Common myeloid progenitor, CD34-positive (primary cell): Measurements from ENCODE around the gene ST3GAL2.

Experiments used
- CTCF ChIA-PET: fragments of 350-600 bp; sonication (Branson Sonifier 250); formaldehyde crosslinking; loops from one replicate; lab custom pipeline; 2021; ENCODE audit warnings: antibody characterized with exemption; lab: Charles Lee
- POLR2A ChIA-PET: fragments of 350-600 bp; sonication (Branson Sonifier 250); formaldehyde crosslinking; loops from one replicate; lab custom pipeline; 2021; ENCODE audit warnings: antibody characterized with exemption; lab: Charles Lee
- DNase-seq, 3 donors: peaks; one replicate each; pipeline versions ENCODE4 v3.0.0 to v3.0.0-alpha.2; 2013
- H3K27ac ChIP-seq, 2 experiments: 1 replicate in 1 of 2; 2 replicates in 1 of 2; pipeline ENCODE4 v1.7.0; 2013; ENCODE audit warnings: inconsistent platforms in 2 of 2, low read length in 2 of 2, mild to moderate bottlenecking in 2 of 2, low read depth in 1 of 2, moderate library complexity in 1 of 2; ENCODE audit not compliant: severe bottlenecking in 2 of 2, insufficient read depth in 1 of 2, poor library complexity in 1 of 2
- H3K27me3 ChIP-seq, 5 experiments: replicated peaks in 2 of 5; 1 replicate in 3 of 5; 2 replicates in 2 of 5; pipeline versions ENCODE4 v1.6.1 to v1.7.0; 2013; ENCODE audit warnings: low read length in 4 of 5, mild to moderate bottlenecking in 2 of 5, moderate library complexity in 2 of 5, inconsistent platforms in 1 of 5; ENCODE audit not compliant: insufficient read depth in 5 of 5, control insufficient read depth in 4 of 5
- H3K36me3 ChIP-seq, 4 experiments: 1 replicate in 2 of 4; 2 replicates in 2 of 4; pipeline versions ENCODE4 v1.6.1 to v1.7.0; 2013; ENCODE audit warnings: low read length in 3 of 4, control low read depth in 1 of 4, mild to moderate bottlenecking in 1 of 4; ENCODE audit not compliant: control insufficient read depth in 4 of 4, insufficient read depth in 4 of 4
- H3K4me1 ChIP-seq, 4 experiments: 1 replicate in 3 of 4; 2 replicates in 1 of 4; pipeline versions ENCODE4 v1.6.1 to v1.7.1; 2013; ENCODE audit warnings: low read length in 3 of 4, mild to moderate bottlenecking in 3 of 4, control low read depth in 1 of 4, inconsistent platforms in 1 of 4, moderate library complexity in 1 of 4; ENCODE audit not compliant: control insufficient read depth in 4 of 4, insufficient read depth in 4 of 4; ENCODE audit errors: control extremely low read depth in 1 of 4
- H3K4me3 ChIP-seq, 7 experiments: 1 replicate in 4 of 7; 2 replicates in 3 of 7; pipeline versions ENCODE4 v1.5.1 to v1.7.0; 2013; ENCODE audit warnings: mild to moderate bottlenecking in 7 of 7, low read length in 6 of 7, moderate library complexity in 6 of 7, inconsistent platforms in 2 of 7, low read depth in 2 of 7, control low read depth in 1 of 7; ENCODE audit not compliant: insufficient read depth in 4 of 7, control insufficient read depth in 1 of 7; ENCODE audit errors: extremely low read depth in 1 of 7
- H3K9me3 ChIP-seq, 5 experiments: 1 replicate in 4 of 5; 2 replicates in 1 of 5; pipeline versions ENCODE4 v1.6.1 to v1.7.1; 2013; ENCODE audit warnings: low read length in 4 of 5, mild to moderate bottlenecking in 2 of 5, inconsistent platforms in 1 of 5, low read depth in 1 of 5, moderate library complexity in 1 of 5; ENCODE audit not compliant: control insufficient read depth in 4 of 5, insufficient read depth in 2 of 5; ENCODE audit errors: control extremely low read depth in 1 of 5
- WGBS: methylation state at CpG from one replicate; pipeline ENCODE4 v1.1.5; 2013; ENCODE audit not compliant: insufficient coverage; 5-methylcytosine and 5-hydroxymethylcytosine counted together

ST3GAL2 gene

GRCh38 chr16:70460737-70461261 lies 21.9 kb upstream of the ST3GAL2 start:
- Histone ChIP-seq H3K4me3 (peak overlapping the region in 1 of 7 experiments; percentile 25), H3K27me3 (no peaks in the 10 kb centered on the region), H3K4me1 (peaks cover 0 to 14% (median 3%) of the 10 kb centered on the region in 4 experiments), H3K9me3 (no peaks in the 10 kb centered on the region), H3K27ac (no peak overlapping the region), H3K36me3 (peaks cover 0 to 10% (median 1%) of the 10 kb centered on the region in 4 experiments)
- peak in 1 of 3 donors; percentile 19 for DNase-seq
- POLR2A ChIA-PET: no interaction called here
- CTCF ChIA-PET: interaction anchor here (0.6 to 1.8 kb wide), 6 partner anchors 8 to 66 kb away, joined by 3 to 10 read pairs (median 4); no protein-coding TSS in a partner anchor
- 78% methylated on average over 8 of the region's 8 CpGs for WGBS

DNA sequence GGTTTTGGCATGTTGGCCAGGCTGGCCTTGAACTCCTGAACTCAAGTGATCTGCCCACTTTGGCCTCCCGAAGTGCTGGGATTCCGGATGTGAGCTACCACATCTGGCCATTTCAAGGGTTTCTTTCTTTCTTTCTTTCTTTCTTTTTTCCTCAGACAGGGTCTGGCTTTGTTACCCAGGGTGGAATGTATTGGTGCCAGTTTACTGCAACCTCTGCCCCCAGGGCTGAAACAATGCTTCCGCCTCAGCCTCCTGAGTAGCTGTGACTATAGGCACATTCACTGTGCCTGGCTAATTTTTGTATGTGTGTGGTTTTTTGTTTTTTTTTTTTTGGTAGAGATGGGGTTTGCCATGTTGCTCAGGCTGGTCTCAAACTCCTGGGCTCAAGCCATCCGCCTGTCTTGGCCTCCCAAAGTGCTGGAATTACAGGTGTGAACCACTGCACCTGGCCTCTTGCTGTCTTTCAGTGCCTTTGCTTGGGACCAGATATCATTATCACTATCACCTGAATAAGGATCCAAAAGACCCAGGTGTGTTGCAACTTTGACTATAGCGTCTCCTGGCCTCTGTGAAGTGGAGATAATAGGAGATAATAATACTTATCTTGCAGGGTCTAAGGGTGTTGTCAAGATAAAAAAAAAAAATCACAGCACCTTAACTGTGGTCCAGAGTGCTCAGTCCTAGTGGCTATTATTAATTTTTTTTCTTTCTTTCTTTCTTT lies 18.7 kb upstream of the ST3GAL2 start:
- CTCF ChIA-PET: no interaction called here
- Histone ChIP-seq H3K4me3 (no peak overlapping the region), H3K36me3 (no peaks in the 10 kb centered on the region), H3K9me3 (no peaks in the 10 kb centered on the region), H3K4me1 (peaks cover 5 to 21% (median 12%) of the 10 kb centered on the region in 4 experiments), H3K27ac (no peak overlapping the region), H3K27me3 (no peaks in the 10 kb centered on the region)
- WGBS: 100% methylated on average over 4 of the region's 5 CpGs
- POLR2A ChIA-PET: no interaction called here
- no peak for DNase-seq

DNA sequence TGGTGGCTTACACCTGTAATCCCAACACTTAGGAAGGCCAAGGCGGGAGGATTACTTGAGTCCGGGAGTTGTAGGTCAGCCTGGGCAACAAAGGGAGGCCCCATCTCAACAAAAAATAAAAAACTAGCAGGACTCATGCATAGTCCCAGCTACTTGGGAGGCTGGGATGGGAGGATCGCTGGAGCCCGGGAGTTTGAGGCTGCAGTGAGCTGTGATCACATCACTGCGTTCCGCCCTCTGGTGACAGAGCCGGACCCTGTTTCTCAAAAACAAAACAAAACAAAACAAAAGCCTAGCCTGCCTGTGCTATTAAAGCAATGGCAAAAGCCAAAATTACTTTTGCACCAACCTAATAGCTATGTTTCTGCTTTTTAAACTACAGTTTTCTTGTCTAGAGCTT lies 17.0 kb upstream of the ST3GAL2 start:
- ChIA-PET CTCF (interaction anchor here (0.7 to 1.6 kb wide), 11 partner anchors 14 to 66 kb away, joined by 3 to 5 read pairs (median 3); partner anchors contain the start of gene ST3GAL2), POLR2A (no interaction called here)
- H3K4me3 ChIP-seq: no peak overlapping the region
- peaks cover 0 to 7% (median 0%) of the 10 kb centered on the region in 5 experiments for H3K27me3 ChIP-seq
- H3K36me3 ChIP-seq: no peaks in the 10 kb centered on the region
- no peaks in the 10 kb centered on the region for H3K9me3 ChIP-seq
- peaks cover 6 to 14% (median 10%) of the 10 kb centered on the region in 4 experiments for H3K4me1 ChIP-seq
- DNase-seq: peak in 2 of 3 donors; percentile 22 to 26
- 87% methylated on average over 5 of the region's 7 CpGs for WGBS
- H3K27ac ChIP-seq: no peak overlapping the region

- peak within 1 kb of the TSS; percentile 81 to 93 (median 87) for H3K4me3 ChIP-seq
- ChIA-PET CTCF (interaction anchor here (0.9 to 2.1 kb wide), 11 partner anchors 10 to 77 kb away, joined by 3 to 10 read pairs (median 4); no protein-coding TSS in a partner anchor), POLR2A (interaction anchor here (1.0 kb wide), 1 partner anchor 21 kb away, joined by 3 read pairs; no protein-coding TSS in a partner anchor)
- no peaks in the 10 kb centered on the region for H3K36me3 ChIP-seq
- H3K27me3 ChIP-seq: peaks cover 0 to 12% (median 0%) of the 10 kb centered on the region in 5 experiments
- WGBS: 0% methylated on average over 50 of the region's 67 CpGs
- peak; percentile 73 to 86 (median 76) for DNase-seq
- H3K9me3 ChIP-seq: no peaks in the 10 kb centered on the region
- peak within 1 kb of the TSS; percentile 99 for H3K27ac ChIP-seq
- H3K4me1 ChIP-seq: peaks cover 6 to 12% (median 7%) of the 10 kb centered on the region in 4 experiments
These were observed 15.5 kb upstream of the ST3GAL2 start, which contains the start of gene FCSK for GRCh38 chr16:70454222-70455034. Gene FCSK (plus strand): TSS chr16:70454595. CDS start chr16:70463191, 8,596 bp downstream.

DNA sequence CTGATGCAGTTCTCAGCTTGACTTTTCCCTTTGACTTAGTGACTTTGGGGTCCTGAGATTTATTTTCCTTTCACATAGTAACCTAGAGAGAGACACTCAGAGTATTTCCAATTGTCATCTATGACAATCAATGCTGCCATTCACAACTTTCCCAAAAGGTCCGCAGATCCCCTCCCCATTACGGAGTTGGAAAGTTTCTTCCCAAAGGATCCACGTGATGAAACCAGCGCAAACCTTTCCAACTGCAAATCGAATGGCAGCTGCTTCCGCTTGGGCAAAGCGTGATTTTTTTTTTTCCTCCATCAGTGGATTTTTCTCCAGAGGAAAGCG lies 15.0 kb upstream of the ST3GAL2 start:
- no peaks in the 10 kb centered on the region for H3K9me3 ChIP-seq
- no peak for DNase-seq
- 0% methylated on average over 7 of the region's 8 CpGs for WGBS
- ChIA-PET CTCF (interaction anchor here (1.0 to 2.1 kb wide), 8 partner anchors 10 to 77 kb away, joined by 3 to 10 read pairs (median 4); no protein-coding TSS in a partner anchor), POLR2A (interaction anchor here (1.0 kb wide), 1 partner anchor 20 kb away, joined by 3 read pairs; no protein-coding TSS in a partner anchor)
- H3K4me3 ChIP-seq: peak overlapping the region; percentile 81 to 93 (median 87)
- no peaks in the 10 kb centered on the region for H3K36me3 ChIP-seq
- H3K27me3 ChIP-seq: peaks cover 0 to 12% (median 0%) of the 10 kb centered on the region in 5 experiments
- H3K27ac ChIP-seq: peak overlapping the region; percentile 99
- H3K4me1 ChIP-seq: peaks cover 6 to 12% (median 7%) of the 10 kb centered on the region in 4 experiments

- POLR2A ChIA-PET: interaction anchor here (1.0 kb wide), 1 partner anchor 19 kb away, joined by 3 read pairs; no protein-coding TSS in a partner anchor
- Histone ChIP-seq H3K27ac (peak overlapping the region in 1 of 2 experiments; percentile 99), H3K36me3 (no peaks in the 10 kb centered on the region), H3K4me1 (peaks cover 6 to 12% (median 7%) of the 10 kb centered on the region in 4 experiments), H3K27me3 (peaks cover 0 to 12% (median 0%) of the 10 kb centered on the region in 5 experiments), H3K9me3 (no peaks in the 10 kb centered on the region), H3K4me3 (peak overlapping the region in 6 of 7 experiments; percentile 81 to 93 (median 86))
- CTCF ChIA-PET: interaction anchor here (1.0 to 2.1 kb wide), 9 partner anchors 11 to 76 kb away, joined by 3 to 10 read pairs (median 4); no protein-coding TSS in a partner anchor
- DNase-seq: no peak
- 98% methylated on average over 8 of the region's 11 CpGs for WGBS
These were observed 14.4 kb upstream of the ST3GAL2 start for GRCh38 chr16:70453117-70453891.
